Kidney (tissue), 14 donors: ENCODE results near the gene CD27. TPM values are rescaled to one million over a fixed set of nuclear protein-coding genes. Genes with fewer than 3 reads are reported as not detected.
A peak's percentile ranks its signal among the peaks of the same experiment; 100 is the strongest.

Experiments
- DNase-seq, 5 donors: peaks; one replicate each; pipeline ENCODE4 v3.0.0-alpha.2; 2013 to 2020
- FAIRE-seq: peaks from 2 replicates; lab custom pipeline; 2012; peaks lifted over from hg19 to GRCh38; lab: Jason Lieb, UNC
- H3K27ac ChIP-seq, 2 donors: one replicate each; pipeline ENCODE4 v1.7.0; 2013; ENCODE audit warnings: low read depth in 2 of 2, low read length in 2 of 2, inconsistent platforms in 1 of 2
- H3K27me3 ChIP-seq: one replicate; pipeline ENCODE4 v1.7.1; 2013; ENCODE audit warnings: low read length, inconsistent platforms; ENCODE audit not compliant: control insufficient read depth, insufficient read depth
- H3K36me3 ChIP-seq, 3 donors: one replicate each; pipeline versions ENCODE4 v1.7.0 to v1.7.1; 2013; ENCODE audit warnings: low read length in 3 of 3, control low read depth in 1 of 3, inconsistent platforms in 1 of 3; ENCODE audit not compliant: insufficient read depth in 3 of 3, control insufficient read depth in 2 of 3
- H3K4me1 ChIP-seq, 3 donors: one replicate each; pipeline versions ENCODE4 v1.7.0 to v1.7.1; 2013; ENCODE audit warnings: low read length in 3 of 3, inconsistent platforms in 1 of 3, low read depth in 1 of 3; ENCODE audit not compliant: control insufficient read depth in 2 of 3, insufficient read depth in 2 of 3
- H3K4me3 ChIP-seq, 3 donors: one replicate each; pipeline versions ENCODE4 v1.7.0 to v1.8.1; 2013; ENCODE audit warnings: low read length in 3 of 3, control low read depth in 1 of 3, inconsistent platforms in 1 of 3
- H3K9ac ChIP-seq, 3 donors: one replicate each; pipeline versions ENCODE4 v1.7.0 to v1.7.1; 2013; ENCODE audit warnings: low read length in 3 of 3, control low read depth in 1 of 3, inconsistent platforms in 1 of 3
- H3K9me3 ChIP-seq, 3 donors: one replicate each; pipeline versions ENCODE4 v1.7.0 to v1.7.1; 2013; ENCODE audit warnings: low read length in 3 of 3, control low read depth in 1 of 3, inconsistent platforms in 1 of 3; ENCODE audit not compliant: control insufficient read depth in 2 of 3, insufficient read depth in 1 of 3
- intact Hi-C: fragments of 100-400 bp; cut with DNase I; formaldehyde crosslinking; loops from one replicate; pipeline ENCODE4 v1.11.1; 2022
- polyA plus RNA-seq: library from polyadenylated mRNA; stranded (reverse); fragments of 350-450 nt; fragmentation: Illumina TruSeq; extraction: RNeasy Lipid Tissue Mini Kit (QIAGEN cat#74804); gene quantifications from one replicate; pipeline ENCODE4 v1.2.3, GENCODE V29; 2014; ENCODE audit warnings: low read depth, low replicate concordance; ENCODE audit not compliant: insufficient read depth
- total RNA-seq: library from RNA; stranded (reverse); fragmentation: NEBNext Ultra II Directional; extraction: Animal tissue kit (Norgen Biotek cat#: 25700); gene quantifications from one replicate; pipeline ENCODE4 v1.2.1, GENCODE V29; 2021
- TF ChIP-seq, protein P1 (sequence below): IDR thresholded peaks from 3 replicates; pipeline ENCODE4 v1.5.1; 2012; ENCODE audit warnings: mild to moderate bottlenecking, moderate library complexity, borderline replicate concordance; ENCODE audit not compliant: insufficient read depth; ENCODE audit errors: extremely low read depth
- donor health status: control.
- donor health status: control.
- donor health status: control.
- donor health status: control.
- donor health status: control.
- donor health status: DM: yes; HTN: yes; CAD: no.
- donor health status: Normal renal cell carcinoma (clear cell type).

The CD27 gene
- total and polyA plus RNA-seq, 2 donors from 2014 or later, result 6.6 TPM; not detected in 1

- DNase-seq, result peak; percentile 54 to 90 (median 76)
- intact Hi-C loops, result no loop called here
- Histone ChIP-seq H3K36me3 (no peaks in the 10 kb centered on the region), H3K4me3 (peak overlapping the region; percentile 26 to 55 (median 46)), H3K27me3 (no peaks in the 10 kb centered on the region), H3K9ac (peak overlapping the region in 2 of 3 donors; percentile 16 to 25), H3K27ac (peak overlapping the region in 1 of 2 donors; percentile 65), H3K9me3 (no peaks in the 10 kb centered on the region), H3K4me1 (peaks cover 3 to 12% (median 4%) of the 10 kb centered on the region in 3 donors)
- no peak for FAIRE-seq
- TF ChIP-seq, protein P1, sequence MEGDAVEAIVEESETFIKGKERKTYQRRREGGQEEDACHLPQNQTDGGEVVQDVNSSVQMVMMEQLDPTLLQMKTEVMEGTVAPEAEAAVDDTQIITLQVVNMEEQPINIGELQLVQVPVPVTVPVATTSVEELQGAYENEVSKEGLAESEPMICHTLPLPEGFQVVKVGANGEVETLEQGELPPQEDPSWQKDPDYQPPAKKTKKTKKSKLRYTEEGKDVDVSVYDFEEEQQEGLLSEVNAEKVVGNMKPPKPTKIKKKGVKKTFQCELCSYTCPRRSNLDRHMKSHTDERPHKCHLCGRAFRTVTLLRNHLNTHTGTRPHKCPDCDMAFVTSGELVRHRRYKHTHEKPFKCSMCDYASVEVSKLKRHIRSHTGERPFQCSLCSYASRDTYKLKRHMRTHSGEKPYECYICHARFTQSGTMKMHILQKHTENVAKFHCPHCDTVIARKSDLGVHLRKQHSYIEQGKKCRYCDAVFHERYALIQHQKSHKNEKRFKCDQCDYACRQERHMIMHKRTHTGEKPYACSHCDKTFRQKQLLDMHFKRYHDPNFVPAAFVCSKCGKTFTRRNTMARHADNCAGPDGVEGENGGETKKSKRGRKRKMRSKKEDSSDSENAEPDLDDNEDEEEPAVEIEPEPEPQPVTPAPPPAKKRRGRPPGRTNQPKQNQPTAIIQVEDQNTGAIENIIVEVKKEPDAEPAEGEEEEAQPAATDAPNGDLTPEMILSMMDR, result no peak
These were observed 14.4 kb upstream of the CD27 start for GRCh38 chr12:6430124-6430989.

GRCh38 chr12:6432991-6433390, 11.8 kb upstream of the CD27 start:
- no peak overlapping the region for H3K9ac ChIP-seq
- peaks cover 3 to 12% (median 4%) of the 10 kb centered on the region in 3 donors for H3K4me1 ChIP-seq
- H3K9me3 ChIP-seq, result no peaks in the 10 kb centered on the region
- no peak overlapping the region for H3K27ac ChIP-seq
- H3K36me3 ChIP-seq, result no peaks in the 10 kb centered on the region
- FAIRE-seq, result no peak
- no peak overlapping the region for H3K4me3 ChIP-seq
- DNase-seq, result peak in 1 of 5 donors; percentile 2
- no peaks in the 10 kb centered on the region for H3K27me3 ChIP-seq
- intact Hi-C loops, result no loop called here
- TF ChIP-seq, protein P1, result no peak

GRCh38 chr12:6434205-6435140, 10.3 kb upstream of the CD27 start:
- DNase-seq, result peak in 3 of 5 donors; percentile 24 to 66 (median 35)
- Histone ChIP-seq H3K4me3 (no peak overlapping the region), H3K27ac (no peak overlapping the region), H3K9ac (no peak overlapping the region), H3K27me3 (no peaks in the 10 kb centered on the region), H3K9me3 (no peaks in the 10 kb centered on the region), H3K4me1 (peaks cover 3 to 12% (median 4%) of the 10 kb centered on the region in 3 donors), H3K36me3 (no peaks in the 10 kb centered on the region)
- intact Hi-C loops, result no loop called here
- TF ChIP-seq, protein P1, result no peak
- FAIRE-seq, result no peak
